ENCODE measurements around the gene CRELD2.

CRELD2 gene

GRCh38 chr22:49970528-49971231 lies 52.2 kb downstream of the CRELD2 start:
- Histone ChIP-seq H3K9ac (peak overlapping the region; percentile 70), H3K27me3 (peaks cover 21% of the 10 kb centered on the region), H3K27ac (peak overlapping the region; percentile 77), H4K20me1 (peaks cover 59% of the 10 kb centered on the region), H3K36me3 (0 out of 2 replicates have a peak, but pooled peaks cover under 1% of the 10 kb centered on the region), H3K9me3 (no peaks in the 10 kb centered on the region), H3K4me1 (peaks cover 56% of the 10 kb centered on the region), H3K4me3 (peak overlapping the region; percentile 63), H3K4me2 (peak overlapping the region; percentile 98)
- TF ChIP-seq Cebpa-rat (IDR thresholded peaks at IDR 0.05), result no peak

- Histone ChIP-seq H4K20me1 (peaks cover 51% of the 10 kb centered on the region), H3K27me3 (peaks cover 21% of the 10 kb centered on the region), H3K4me1 (peaks cover 56% of the 10 kb centered on the region), H3K4me3 (peak overlapping the region; percentile 63), H3K27ac (peak overlapping the region; percentile 77), H3K9ac (peak overlapping the region; percentile 70), H3K9me3 (no peaks in the 10 kb centered on the region), H3K36me3 (no peaks in the 10 kb centered on the region), H3K4me2 (peak overlapping the region; percentile 98)
- TF ChIP-seq Cebpa-rat (IDR thresholded peaks at IDR 0.05), result no peak
These were observed 53.1 kb downstream of the CRELD2 start for GRCh38 chr22:49971232-49972162.

DNA sequence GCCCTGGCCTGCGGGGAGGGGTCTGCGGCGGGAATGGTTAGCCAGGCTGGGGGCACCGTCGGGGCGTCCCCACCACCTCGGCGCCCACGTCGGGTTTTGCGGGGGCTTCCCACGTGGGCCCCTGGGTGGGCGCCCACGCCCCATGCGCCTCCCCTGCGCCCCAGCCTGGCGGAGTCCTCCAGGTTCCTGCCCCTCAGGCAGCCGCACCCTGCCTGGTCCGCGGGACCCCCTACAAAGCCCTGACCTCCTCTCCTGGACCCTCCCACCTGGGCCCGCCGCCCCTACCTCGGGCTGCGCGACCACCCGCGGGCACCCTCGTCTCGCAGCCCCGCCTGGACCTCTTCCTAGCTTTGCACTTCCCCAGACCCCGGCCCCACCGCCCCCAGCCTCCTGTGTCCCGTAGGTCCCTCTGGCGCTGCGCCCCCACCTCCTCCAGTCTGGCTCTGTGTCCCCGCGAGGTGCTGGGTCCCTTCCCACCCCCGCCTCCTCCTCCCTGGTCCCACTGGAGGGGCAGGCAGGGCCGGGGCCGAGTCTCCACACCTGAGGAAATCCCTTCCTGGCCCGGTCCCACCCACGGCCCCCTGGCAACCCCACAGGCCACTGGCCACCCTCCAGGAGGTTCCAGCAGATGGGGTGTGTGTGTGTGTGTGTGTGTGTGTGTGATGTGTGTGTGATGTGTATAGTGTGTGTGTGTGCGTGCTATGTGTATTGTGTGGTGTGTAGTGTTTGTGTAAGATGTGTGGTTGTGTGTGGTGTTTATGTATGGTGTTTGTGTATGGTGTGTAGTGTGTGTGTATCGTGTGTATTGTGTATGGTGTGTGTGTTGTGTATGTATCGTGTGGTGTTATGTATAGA lies 54.0 kb downstream of the CRELD2 start:
- Histone ChIP-seq H3K4me1 (peaks cover 52% of the 10 kb centered on the region), H3K27me3 (peaks cover 21% of the 10 kb centered on the region), H3K36me3 (no peaks in the 10 kb centered on the region), H3K4me3 (peak overlapping the region; percentile 63; the same call in 1 of the 2 replicates), H3K9ac (no peak overlapping the region), H3K9me3 (no peaks in the 10 kb centered on the region), H3K27ac (no peak overlapping the region), H3K4me2 (peak overlapping the region; percentile 98), H4K20me1 (peaks cover 42% of the 10 kb centered on the region)
- TF ChIP-seq Cebpa-rat (IDR thresholded peaks at IDR 0.05), result no peak

DNA sequence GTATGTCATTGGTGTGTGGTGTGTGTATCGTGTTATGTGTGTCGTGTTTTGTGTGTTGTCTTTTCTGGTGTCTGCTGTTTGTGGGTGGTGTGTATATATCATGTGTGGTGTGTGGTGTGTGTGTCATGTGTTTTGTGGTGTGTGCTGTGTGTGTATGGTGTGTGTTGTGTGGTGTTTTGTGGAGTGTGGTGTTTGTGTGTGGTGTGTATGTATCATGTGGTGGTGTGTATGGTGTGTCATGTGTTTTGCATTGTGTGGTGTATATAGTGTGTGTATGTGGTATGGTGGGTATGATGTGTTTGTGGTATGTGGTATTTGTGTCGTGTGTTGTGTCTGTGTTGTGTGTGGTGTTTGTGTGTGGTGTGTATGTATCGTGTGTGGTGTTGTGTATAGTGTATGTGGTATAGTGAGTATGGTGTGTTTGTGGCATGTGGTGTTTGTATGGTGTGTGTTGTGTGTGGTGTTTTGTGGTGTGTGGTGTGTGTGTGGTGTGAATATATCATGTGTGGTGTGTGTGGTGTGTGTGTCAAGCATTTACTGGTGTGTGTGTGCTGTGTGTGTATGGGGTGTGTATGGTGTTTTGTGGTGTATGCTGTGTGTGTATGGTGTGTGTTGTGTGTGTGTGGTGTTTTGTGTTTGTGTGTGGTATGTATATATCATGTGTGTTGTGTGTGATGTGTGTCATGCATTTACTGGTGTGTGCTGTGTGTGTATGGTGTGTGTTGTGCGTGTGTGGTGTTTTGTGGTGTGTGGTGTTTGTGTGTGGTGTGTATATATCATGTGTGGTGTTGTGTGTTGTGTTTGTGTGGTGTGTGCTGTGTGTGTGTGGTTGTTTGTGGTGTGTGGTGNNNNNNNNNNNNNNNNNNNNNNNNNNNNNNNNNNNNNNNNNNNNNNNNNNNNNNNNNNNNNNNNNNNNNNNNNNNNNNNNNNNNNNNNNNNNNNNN lies 54.9 kb downstream of the CRELD2 start:
- Histone ChIP-seq H3K9ac (no peak overlapping the region), H3K4me2 (no peak overlapping the region), H3K27me3 (peaks cover 21% of the 10 kb centered on the region), H3K36me3 (no peaks in the 10 kb centered on the region), H3K27ac (no peak overlapping the region), H3K9me3 (no peaks in the 10 kb centered on the region), H4K20me1 (peaks cover 33% of the 10 kb centered on the region), H3K4me1 (peaks cover 43% of the 10 kb centered on the region), H3K4me3 (no peak overlapping the region)
- no peak for TF ChIP-seq Cebpa-rat (IDR thresholded peaks at IDR 0.05)

- peak overlapping the region; percentile 44 for H3K4me2 ChIP-seq
- no peak overlapping the region for H3K9ac ChIP-seq
- no peak overlapping the region for H3K27ac ChIP-seq
- no peaks in the 10 kb centered on the region for H3K36me3 ChIP-seq
- 0 out of 2 replicates have a peak, but pooled peaks cover 10% of the 10 kb centered on the region for H4K20me1 ChIP-seq
- H3K27me3 ChIP-seq, result peaks cover 20% of the 10 kb centered on the region
- H3K4me1 ChIP-seq, result peaks cover 33% of the 10 kb centered on the region
- no peak for TF ChIP-seq Cebpa-rat (IDR thresholded peaks at IDR 0.05)
- H3K9me3 ChIP-seq, result peaks cover 17% of the 10 kb centered on the region
- H3K4me3 ChIP-seq, result no peak overlapping the region
These were observed 57.3 kb downstream of the CRELD2 start for GRCh38 chr22:49975543-49976389.

GRCh38 chr22:49976439-49977175 lies 58.2 kb downstream of the CRELD2 start:
- Histone ChIP-seq H3K9ac (no peak overlapping the region), H4K20me1 (0 out of 2 replicates have a peak, but pooled peaks cover 6% of the 10 kb centered on the region), H3K36me3 (no peaks in the 10 kb centered on the region), H3K9me3 (peaks cover 25% of the 10 kb centered on the region), H3K4me1 (peaks cover 24% of the 10 kb centered on the region), H3K4me3 (no peak overlapping the region), H3K27me3 (peaks cover 11% of the 10 kb centered on the region), H3K4me2 (peak overlapping the region; percentile 44), H3K27ac (no peak overlapping the region)
- TF ChIP-seq Cebpa-rat (IDR thresholded peaks at IDR 0.05), result no peak

Measured in BLaER1 (cell line).